Activated T-helper 2 cell treated with anti-CD3 and anti-CD28 coated beads, Interferon-gamma antibody, Interleukin-2, Interleukin-4, amounts not matched to agents 10 μg/mL and 5 μg/mL and 100 μg/mL, durations not matched to agents 14 hours and 24 hours and 36 hours (primary cell): ENCODE measurements around the gene F2. TPM values are rescaled to one million over a fixed set of nuclear protein-coding genes. Genes with fewer than 3 reads are reported as not detected.

ENCODE experiments used
- DNase-seq: peaks from one replicate; pipeline ENCODE4 v3.0.0; 2021; ENCODE audit warnings: low spot score
- H3K27ac Mint-ChIP-seq: one replicate; pipeline ENCODE4 v1.8.0; 2021; ENCODE audit warnings: mixed read lengths
- H3K27me3 Mint-ChIP-seq: one replicate; pipeline ENCODE4 v1.8.0; 2021; ENCODE audit warnings: low read depth, mixed read lengths
- H3K36me3 Mint-ChIP-seq: one replicate; pipeline ENCODE4 v1.8.0; 2021; ENCODE audit warnings: low read depth, mixed read lengths
- H3K4me1 Mint-ChIP-seq: one replicate; pipeline ENCODE4 v1.8.0; 2021; ENCODE audit warnings: low read depth, mixed read lengths
- H3K4me3 Mint-ChIP-seq: one replicate; pipeline ENCODE4 v1.8.0; 2021; ENCODE audit warnings: low read depth, mild to moderate bottlenecking, moderate library complexity, mixed read lengths
- H3K9me3 Mint-ChIP-seq: one replicate; pipeline ENCODE4 v1.8.0; 2021; ENCODE audit warnings: mixed read lengths
- intact Hi-C: fragments of 100-400 bp; cut with micrococcal nuclease; formaldehyde crosslinking; loops from one replicate; pipeline ENCODE4 v1.15.1; 2023
- total RNA-seq: library from RNA; stranded (reverse); gene quantifications from 2 replicates; pipeline ENCODE4 v1.2.3, GENCODE V29; 2022

F2 gene
- total RNA-seq, 1 donor from 2014 or later: 0.11 TPM

DNA sequence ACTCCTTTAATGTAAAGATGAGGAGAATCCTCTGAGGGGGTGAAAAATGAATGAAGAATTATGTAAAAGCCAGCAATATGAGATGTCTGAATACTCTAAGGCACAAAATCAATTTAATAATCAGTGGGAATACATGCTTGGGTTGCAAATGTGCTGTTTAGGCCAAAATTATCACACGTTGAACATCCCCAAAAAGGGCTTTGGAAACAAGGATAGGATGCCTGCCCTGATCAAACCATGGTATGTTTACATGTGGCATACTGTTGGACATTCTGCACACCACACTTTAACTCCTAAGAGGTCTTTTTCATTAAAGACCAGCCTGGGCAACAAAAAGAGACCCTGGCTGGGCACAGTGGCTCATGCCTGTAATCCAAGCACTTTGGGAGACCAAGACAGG, 26.3 kb downstream of the F2 start:
- Mint-ChIP-seq H3K27ac (no peak overlapping the region), H3K27me3 (no peaks in the 10 kb centered on the region), H3K36me3 (peaks cover 86% of the 10 kb centered on the region), H3K9me3 (no peaks in the 10 kb centered on the region), H3K4me3 (no peak overlapping the region), H3K4me1 (no peaks in the 10 kb centered on the region)
- intact Hi-C loops: no loop called here
- DNase-seq: no peak

DNA sequence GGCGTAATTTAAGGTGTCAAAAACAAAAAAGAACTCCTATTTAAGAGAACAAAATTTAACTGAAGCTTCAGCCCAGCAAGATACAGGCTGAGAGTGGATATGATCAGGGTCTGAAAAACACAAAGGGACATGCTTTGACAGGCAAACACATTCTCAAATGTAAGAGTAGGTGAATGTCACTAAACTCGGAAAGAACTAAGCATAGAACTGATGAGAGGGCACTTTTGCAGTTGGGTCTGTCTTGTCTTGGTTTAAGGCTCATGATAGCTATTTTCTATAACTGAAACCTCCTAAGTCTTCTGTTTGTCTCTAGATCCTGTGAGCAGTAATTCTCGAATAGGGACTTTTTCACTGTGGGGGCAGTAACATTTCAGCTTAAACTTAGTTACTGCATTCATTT, 27.0 kb downstream of the F2 start:
- intact Hi-C loops: no loop called here
- Mint-ChIP-seq H3K9me3 (no peaks in the 10 kb centered on the region), H3K27ac (no peak overlapping the region), H3K4me1 (no peaks in the 10 kb centered on the region), H3K36me3 (peaks cover 89% of the 10 kb centered on the region), H3K27me3 (no peaks in the 10 kb centered on the region), H3K4me3 (no peak overlapping the region)
- DNase-seq: no peak

DNA sequence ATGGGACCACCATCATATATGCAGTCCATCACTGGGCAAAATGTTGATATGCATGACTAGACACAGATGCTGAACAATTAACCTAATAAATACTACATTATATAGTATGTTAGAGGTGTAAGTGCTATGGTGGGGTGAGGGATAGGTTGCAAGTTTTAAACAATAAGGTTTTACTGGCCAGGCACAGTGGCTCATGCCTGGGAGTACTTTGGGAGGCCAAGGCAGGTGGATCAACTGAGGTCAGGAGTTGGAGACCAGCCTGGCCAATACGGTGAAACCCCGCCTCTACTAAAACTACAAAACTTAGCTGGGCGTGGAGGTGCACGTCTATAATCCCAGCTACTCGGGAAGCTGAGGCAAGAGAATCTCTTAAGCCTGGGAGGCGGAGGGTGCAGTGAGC, 28.1 kb downstream of the F2 start:
- H3K4me3 Mint-ChIP-seq: no peak overlapping the region
- no peaks in the 10 kb centered on the region for H3K4me1 Mint-ChIP-seq
- no peaks in the 10 kb centered on the region for H3K27me3 Mint-ChIP-seq
- H3K36me3 Mint-ChIP-seq: peaks cover 86% of the 10 kb centered on the region
- H3K9me3 Mint-ChIP-seq: no peaks in the 10 kb centered on the region
- H3K27ac Mint-ChIP-seq: no peak overlapping the region
- intact Hi-C loops: no loop called here
- no peak for DNase-seq

DNA sequence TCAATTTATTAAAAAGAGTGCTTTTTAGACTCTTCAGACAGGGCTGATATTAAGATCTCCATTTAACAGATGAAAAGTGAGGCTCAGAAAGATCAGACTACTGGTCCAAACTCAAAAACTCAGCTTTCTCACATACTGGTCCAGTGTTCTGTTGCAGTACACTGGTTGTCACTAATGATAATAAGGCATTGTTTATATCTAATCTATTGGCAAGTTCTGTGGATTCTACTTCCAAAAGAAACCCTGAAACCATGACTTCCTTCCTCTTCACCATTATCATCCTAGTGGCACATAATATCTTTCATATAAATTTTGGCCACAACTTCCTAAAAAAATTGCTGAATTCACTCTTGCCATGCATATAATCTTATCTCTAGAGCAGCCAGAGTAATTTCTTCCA, 36.9 kb downstream of the F2 start:
- Mint-ChIP-seq H3K9me3 (no peaks in the 10 kb centered on the region), H3K4me1 (no peaks in the 10 kb centered on the region), H3K27ac (peak overlapping the region; percentile 36), H3K4me3 (no peak overlapping the region), H3K27me3 (no peaks in the 10 kb centered on the region), H3K36me3 (peaks cover 72% of the 10 kb centered on the region)
- intact Hi-C loops: no loop called here
- DNase-seq: no peak

DNA sequence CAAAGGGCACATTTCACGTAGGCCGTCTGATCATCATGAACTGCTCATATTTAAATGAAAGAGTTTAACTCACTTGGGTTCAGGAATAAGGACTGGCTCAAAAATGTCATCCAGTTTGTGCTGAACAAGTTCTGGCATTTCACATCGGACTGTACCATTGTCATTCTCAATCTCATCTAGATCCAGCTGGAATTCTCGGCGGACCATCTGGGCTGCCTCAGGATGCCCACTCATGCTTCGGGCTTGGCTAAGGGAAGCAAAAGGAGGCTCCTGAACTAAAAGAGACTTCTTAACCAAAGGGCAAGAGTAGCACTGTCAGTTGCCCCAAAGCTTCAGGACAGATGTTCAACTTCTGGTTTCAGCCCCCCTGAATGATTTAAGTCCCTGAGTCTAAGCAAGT, 40.2 kb downstream of the F2 start:
- Mint-ChIP-seq H3K36me3 (peaks cover 78% of the 10 kb centered on the region), H3K27me3 (no peaks in the 10 kb centered on the region)

DNA sequence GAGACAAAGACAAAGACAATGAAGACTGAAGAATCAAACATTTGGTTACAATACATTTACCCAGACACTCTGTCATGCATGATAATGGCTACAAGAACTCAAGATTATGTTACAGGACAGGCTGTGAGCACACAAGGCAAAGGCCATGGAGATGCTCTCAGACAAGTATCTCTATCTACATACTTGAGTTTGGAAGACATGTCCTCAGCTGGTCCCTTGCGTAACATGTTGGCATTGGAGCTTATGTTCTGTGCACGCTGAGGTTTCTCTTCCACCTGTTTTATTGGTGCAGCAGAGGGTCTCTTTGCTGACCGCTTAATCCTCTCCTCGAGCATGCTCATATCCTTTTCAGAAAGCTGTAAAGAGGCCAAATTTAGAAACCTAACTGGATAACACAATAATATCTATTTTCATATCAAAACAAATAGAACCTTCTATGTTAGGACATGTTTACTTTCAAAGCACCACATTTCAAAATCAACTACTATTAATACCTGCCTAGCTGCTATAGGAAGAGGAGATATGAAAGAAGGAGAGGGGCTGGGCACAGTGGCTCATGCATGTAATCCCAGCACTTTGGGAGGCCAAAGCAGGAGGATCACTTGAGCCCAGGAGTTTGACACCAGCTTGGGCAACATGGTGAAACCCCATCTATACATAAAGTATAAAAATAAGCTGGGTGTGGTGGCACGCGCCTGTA, 41.6 kb downstream of the F2 start:
- Mint-ChIP-seq H3K4me3 (no peak overlapping the region), H3K9me3 (no peaks in the 10 kb centered on the region), H3K27ac (no peak overlapping the region), H3K4me1 (no peaks in the 10 kb centered on the region), H3K36me3 (peaks cover 75% of the 10 kb centered on the region), H3K27me3 (no peaks in the 10 kb centered on the region)
- intact Hi-C loops: no loop called here
- DNase-seq: no peak

More for the DNA sequence above, 40.2 kb downstream of the F2 start:
- intact Hi-C loops: no loop called here
- Mint-ChIP-seq H3K4me3 (no peak overlapping the region), H3K9me3 (no peaks in the 10 kb centered on the region), H3K27ac (no peak overlapping the region), H3K4me1 (no peaks in the 10 kb centered on the region)
- DNase-seq: no peak

DNA sequence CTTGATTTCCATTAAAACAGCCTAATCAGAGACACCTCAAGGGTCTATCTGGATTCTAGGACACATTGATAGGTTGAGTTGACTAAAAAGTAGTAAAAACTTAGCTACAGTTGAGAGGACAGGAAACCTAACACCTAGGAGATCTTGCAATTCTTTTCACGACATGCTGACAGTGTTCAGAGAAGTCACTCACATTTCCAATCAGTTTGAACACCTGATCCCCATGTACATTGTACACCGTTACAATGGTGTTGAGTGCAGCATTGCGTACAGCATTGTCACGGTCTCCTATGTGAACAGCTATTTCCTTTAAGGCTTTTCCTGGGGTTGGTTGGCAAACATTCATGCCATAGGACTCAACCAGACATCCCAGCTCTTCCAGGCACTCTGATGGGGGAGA, 42.8 kb downstream of the F2 start:
- Mint-ChIP-seq H3K27me3 (no peaks in the 10 kb centered on the region), H3K36me3 (peaks cover 72% of the 10 kb centered on the region), H3K9me3 (no peaks in the 10 kb centered on the region), H3K27ac (no peak overlapping the region), H3K4me3 (no peak overlapping the region), H3K4me1 (no peaks in the 10 kb centered on the region)
- intact Hi-C loops: no loop called here
- DNase-seq: no peak

DNA sequence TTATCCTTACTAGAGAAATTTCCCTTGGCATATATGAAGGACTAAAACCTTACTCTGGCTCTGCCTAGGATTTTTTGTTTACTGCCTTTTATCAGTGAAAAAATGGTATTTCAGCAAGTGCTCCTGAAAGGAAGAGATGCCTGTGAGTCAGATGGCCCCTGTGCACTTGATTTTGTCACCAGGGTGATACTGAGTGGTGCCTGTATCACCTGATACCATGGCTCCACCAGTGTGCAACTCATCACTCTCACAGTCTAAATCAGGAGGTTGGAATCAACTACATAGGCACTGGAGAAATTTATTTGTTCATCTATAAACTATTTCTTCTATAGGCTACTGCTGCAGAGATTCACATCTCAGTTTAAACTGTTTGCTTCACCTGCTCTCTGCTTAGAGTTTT, 43.2 kb downstream of the F2 start:
- no peaks in the 10 kb centered on the region for H3K9me3 Mint-ChIP-seq
- intact Hi-C loops: no loop called here
- no peaks in the 10 kb centered on the region for H3K4me1 Mint-ChIP-seq
- peaks cover 72% of the 10 kb centered on the region for H3K36me3 Mint-ChIP-seq
- no peak overlapping the region for H3K27ac Mint-ChIP-seq
- H3K27me3 Mint-ChIP-seq: no peaks in the 10 kb centered on the region
- no peak overlapping the region for H3K4me3 Mint-ChIP-seq
- DNase-seq: no peak

DNA sequence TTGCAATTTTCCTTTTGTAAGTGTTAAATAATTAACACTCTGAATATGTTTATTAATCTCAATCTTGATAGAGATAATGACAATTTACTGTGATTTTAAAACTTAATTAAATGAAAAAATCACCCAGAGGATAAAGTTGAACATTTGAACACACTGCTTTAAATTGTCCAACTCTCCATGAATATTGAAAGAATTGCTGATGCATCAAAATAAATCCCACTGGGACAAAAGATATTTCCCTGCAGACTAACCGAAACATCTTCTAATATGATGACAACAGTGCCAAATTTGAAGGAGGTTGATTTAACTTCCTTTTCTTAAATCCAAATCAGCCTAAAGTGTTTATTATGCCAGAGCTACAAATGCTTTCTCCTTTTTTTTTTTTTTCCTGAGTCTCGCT, 47.6 kb downstream of the F2 start:
- peaks cover 55% of the 10 kb centered on the region for H3K36me3 Mint-ChIP-seq
- H3K27me3 Mint-ChIP-seq: no peaks in the 10 kb centered on the region
- no peak overlapping the region for H3K4me3 Mint-ChIP-seq
- intact Hi-C loops: no loop called here
- H3K9me3 Mint-ChIP-seq: no peaks in the 10 kb centered on the region
- H3K27ac Mint-ChIP-seq: no peak overlapping the region
- no peaks in the 10 kb centered on the region for H3K4me1 Mint-ChIP-seq
- no peak for DNase-seq

DNA sequence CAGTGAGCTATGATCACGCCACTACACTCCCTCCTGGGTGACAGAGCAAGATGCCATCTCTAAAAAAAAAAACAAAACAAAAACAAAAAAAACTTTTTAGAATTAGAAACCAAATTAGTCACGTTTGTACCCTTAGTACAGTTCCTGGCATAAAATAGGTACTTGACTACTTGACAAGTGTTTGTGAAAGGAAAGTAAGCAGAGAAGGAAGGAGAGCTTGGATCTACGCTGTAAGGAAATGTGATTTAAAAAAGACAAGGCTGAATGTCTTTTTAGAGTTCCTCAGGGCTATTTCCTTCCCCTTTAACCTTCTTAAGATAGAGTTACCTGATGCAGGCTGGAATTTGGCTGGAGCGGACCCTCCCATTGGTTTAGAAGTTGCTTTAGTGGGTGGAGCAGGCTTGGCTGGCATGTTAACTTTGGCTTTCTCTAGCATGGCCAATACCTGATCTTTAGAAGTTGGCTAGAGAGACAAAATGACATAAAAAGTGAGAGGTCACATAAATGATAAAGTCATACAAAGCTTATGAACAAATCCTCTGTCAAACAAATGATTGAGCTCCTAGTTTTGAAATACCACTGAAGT, 50.7 kb downstream of the F2 start:
- Mint-ChIP-seq H3K27ac (no peak overlapping the region), H3K36me3 (peaks cover 52% of the 10 kb centered on the region), H3K27me3 (no peaks in the 10 kb centered on the region), H3K4me1 (no peaks in the 10 kb centered on the region), H3K4me3 (no peak overlapping the region), H3K9me3 (no peaks in the 10 kb centered on the region)
- DNase-seq: no peak
- intact Hi-C loops: no loop called here

DNA sequence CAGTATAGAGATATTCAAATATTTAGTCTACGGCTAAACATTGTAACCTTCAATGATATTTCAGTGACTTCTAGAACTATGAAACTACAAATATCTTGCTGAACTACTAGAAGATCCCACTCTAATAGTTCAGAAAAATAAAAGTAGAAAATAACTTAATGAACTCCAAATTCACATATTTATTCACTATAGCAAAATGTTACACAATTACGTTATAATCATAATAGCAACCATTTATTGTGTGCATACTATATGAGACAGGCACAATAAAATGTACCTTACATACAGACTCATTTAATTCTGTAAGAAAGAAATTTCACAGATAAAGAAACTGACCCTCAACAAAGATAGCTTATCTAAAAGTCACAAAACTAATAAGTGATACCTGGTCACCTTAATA, 57.9 kb downstream of the F2 start:
- no peak for DNase-seq
- no peaks in the 10 kb centered on the region for H3K4me1 Mint-ChIP-seq
- H3K9me3 Mint-ChIP-seq: no peaks in the 10 kb centered on the region
- no peak overlapping the region for H3K27ac Mint-ChIP-seq
- intact Hi-C loops: no loop called here
- H3K27me3 Mint-ChIP-seq: no peaks in the 10 kb centered on the region
- peaks cover 68% of the 10 kb centered on the region for H3K36me3 Mint-ChIP-seq
- H3K4me3 Mint-ChIP-seq: no peak overlapping the region

DNA sequence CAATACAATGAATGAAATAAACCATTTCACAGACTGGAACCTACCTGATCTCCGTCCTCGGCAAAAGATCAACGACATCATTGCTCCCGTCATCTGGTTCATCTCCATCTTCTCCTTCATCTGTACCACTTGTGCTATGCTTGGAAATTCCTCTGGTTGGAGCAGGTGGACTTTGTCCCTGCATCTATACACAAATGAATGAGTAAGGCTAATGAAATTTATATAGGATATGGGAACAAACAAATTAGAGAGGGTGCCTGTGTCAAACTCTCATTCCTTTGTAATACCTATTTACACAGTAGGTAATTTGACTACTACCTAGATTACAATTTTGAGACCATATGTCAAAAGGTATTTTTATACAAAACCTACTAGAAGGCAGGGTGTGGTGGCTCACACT, 59.4 kb downstream of the F2 start:
- H3K9me3 Mint-ChIP-seq: no peaks in the 10 kb centered on the region
- H3K4me3 Mint-ChIP-seq: no peak overlapping the region
- no peaks in the 10 kb centered on the region for H3K27me3 Mint-ChIP-seq
- no peak overlapping the region for H3K27ac Mint-ChIP-seq
- no peak for DNase-seq
- peaks cover 73% of the 10 kb centered on the region for H3K36me3 Mint-ChIP-seq
- intact Hi-C loops: no loop called here
- no peaks in the 10 kb centered on the region for H3K4me1 Mint-ChIP-seq
